GM18498 (cell line): ENCODE results near the gene SEZ6L.

Experiments used
- ATAC-seq: cut with Tn5 transposase; IDR thresholded peaks from one replicate; pipeline ENCODE4 v1.9.1; 2021; ENCODE audit warnings: mild to moderate bottlenecking, moderate library complexity; ENCODE audit not compliant: unreplicated experiment

The SEZ6L gene

GRCh38 chr22:26291940-26292666 lies 122.8 kb downstream of the SEZ6L start:
- ATAC-seq, result no peak

GRCh38 chr22:26292667-26292995 lies 123.4 kb downstream of the SEZ6L start:
- no peak for ATAC-seq

- ATAC-seq, result no peak
These were observed 126.4 kb downstream of the SEZ6L start for GRCh38 chr22:26295563-26296126.

- ATAC-seq, result no peak
These were observed 129.5 kb downstream of the SEZ6L start for GRCh38 chr22:26298605-26299310.

GRCh38 chr22:26302726-26303125 lies 133.5 kb downstream of the SEZ6L start:
- no peak for ATAC-seq

GRCh38 chr22:26303475-26303874 lies 134.2 kb downstream of the SEZ6L start:
- ATAC-seq, result no peak

DNA sequence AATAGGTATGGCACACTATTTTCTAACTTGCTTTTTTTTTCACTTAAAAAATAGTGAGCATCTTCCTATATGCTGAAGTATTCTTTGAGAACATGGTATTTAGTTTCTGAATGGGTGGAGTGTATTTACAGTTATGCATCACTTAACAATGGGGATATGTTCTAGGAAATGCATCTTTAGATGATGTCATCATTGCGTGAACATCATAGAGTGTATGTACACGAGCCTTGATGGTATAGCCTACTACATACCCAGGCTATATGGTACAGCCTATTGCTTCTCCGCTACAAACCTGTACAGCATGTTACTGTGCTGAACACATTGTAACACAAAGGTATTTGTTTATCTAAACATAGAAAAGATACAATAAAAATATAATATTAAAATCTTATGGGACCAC lies 135.5 kb downstream of the SEZ6L start:
- no peak for ATAC-seq

GRCh38 chr22:26308467-26308866 lies 139.2 kb downstream of the SEZ6L start:
- no peak for ATAC-seq

GRCh38 chr22:26310616-26311015 lies 141.4 kb downstream of the SEZ6L start:
- no peak for ATAC-seq

DNA sequence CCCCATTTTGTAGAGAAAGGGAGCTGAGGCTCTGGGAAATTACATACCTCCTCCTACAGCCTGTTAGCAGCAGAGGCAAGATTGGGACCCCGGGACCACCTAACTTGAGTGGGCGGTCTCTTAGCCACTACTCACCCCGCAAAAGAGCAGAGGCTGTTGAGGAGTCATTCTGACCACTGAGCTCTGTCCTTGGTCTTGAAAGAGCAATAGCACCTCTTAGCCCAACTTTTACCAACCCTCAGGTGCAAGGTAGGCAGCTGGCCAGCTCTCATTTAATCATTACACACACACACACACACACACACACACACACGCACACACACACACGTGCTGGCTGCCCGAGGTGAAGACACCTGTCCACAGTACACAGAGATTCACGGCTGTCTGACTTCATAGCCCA lies 144.0 kb downstream of the SEZ6L start:
- no peak for ATAC-seq

DNA sequence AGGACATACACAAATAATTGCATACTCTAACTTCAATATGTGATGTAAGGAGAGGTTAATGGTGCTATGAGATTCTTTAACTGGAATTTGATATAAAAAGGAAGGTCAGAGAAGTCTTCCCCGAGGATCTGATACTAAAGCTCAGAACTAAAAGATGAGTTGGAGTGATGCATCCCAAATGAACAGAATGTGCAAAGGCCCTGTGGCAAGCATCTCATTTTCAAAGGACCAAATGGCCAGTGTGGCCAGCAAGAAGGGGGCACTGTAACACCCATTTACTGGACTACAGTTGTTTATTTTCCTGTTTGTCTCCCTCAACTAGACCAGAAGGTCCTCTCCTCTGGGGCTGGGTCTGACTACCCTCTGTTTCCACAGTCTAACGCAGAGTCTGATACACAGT lies 144.9 kb downstream of the SEZ6L start:
- no peak for ATAC-seq

DNA sequence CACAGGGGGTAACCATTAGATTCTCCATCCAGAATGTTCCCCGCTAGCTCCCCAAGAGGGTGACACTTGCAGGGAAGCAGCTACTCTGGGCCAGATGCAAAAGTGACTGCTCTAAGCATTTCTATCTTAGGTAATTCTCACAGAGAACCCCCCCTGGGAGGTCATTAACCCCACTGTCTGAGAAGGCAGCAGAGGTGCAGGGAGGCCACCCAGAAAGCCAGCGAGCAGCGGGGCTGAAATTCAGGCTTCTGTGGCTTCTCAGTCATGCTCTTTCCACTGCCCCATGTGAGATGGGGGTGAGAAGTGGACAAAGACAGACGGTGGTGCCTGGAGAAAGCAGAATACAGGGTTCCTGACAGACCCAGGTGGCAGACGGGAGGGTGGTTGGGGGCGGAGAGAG lies 145.4 kb downstream of the SEZ6L start:
- ATAC-seq, result no peak

- no peak for ATAC-seq
These were observed 147.5 kb downstream of the SEZ6L start for GRCh38 chr22:26316732-26317285.

GRCh38 chr22:26318975-26319374 lies 149.7 kb downstream of the SEZ6L start:
- ATAC-seq, result no peak

GRCh38 chr22:26320447-26320846 lies 151.2 kb downstream of the SEZ6L start:
- ATAC-seq, result no peak

DNA sequence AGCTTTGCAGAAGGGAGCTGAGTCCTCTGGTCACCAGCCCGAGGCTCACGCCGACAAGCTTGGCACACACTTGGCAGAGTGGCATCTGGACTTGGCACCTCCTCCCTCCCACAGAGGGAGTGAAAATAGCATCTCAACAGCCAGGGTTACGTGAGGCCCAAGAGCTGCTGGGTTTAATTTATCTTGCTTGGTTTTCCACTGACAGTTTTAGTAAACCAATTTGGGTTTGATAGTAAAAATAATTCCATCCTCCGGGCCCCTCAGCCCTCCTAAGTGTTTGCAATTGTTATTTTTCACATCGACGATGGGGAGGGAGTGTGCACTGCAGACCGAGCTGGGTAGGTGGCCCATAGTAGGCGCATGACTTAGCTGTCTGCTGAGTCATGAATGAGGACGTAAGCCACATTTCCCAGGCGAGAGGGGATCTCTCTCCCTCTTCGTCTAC lies 152.2 kb downstream of the SEZ6L start:
- no peak for ATAC-seq

DNA sequence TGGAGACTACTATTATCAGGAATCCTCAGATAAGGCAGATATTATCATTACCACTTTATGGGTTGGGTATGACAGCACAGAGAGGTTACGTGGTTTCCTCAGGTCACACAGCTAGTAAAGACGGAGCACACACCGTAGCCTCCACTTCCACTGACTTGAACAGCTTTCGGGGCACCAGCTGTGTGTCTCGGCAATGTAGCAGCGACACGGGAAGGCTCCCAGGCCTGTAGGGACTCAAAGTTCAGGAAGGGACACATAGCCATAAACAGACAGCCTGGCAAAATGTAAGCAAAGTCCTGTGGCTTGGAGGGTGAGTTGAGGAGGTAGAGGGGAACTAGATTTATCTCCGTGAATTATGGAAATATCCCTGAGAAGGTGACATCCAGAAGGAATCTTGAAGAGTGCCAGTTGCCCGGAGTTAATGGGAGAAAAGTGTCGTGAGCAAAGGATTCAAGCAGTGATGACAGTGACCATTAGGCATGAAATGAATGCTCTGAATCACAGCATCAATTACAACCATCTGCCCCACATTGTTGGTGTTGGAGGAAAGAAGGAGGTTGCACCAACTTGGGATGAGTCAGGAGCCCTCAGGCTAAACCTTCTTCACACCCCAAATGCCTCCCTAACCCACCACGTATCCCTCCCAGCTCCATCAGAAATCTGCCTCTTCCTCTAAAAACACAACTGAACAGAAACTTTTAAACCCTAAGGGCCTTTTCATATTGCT lies 153.1 kb downstream of the SEZ6L start:
- ATAC-seq, result no peak

DNA sequence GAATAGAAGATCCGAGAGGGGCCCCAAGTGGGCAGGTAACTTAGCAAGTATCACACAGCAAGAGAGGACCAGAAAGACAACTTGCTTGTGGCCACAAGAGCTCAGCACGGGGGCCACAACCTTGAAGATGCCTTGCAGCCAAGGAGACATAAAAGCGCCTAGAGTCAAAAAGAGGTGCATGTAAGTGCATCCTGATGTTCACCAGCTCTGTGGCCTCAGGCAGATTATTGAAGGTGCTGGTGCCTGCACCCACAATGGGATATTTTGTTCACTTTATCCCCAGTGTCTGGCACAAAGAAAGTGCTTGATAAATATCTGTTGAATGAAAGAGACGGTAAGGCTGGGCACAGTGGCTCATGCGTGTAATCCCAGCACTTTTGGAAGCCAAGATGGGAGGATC lies 153.8 kb downstream of the SEZ6L start:
- ATAC-seq, result no peak

DNA sequence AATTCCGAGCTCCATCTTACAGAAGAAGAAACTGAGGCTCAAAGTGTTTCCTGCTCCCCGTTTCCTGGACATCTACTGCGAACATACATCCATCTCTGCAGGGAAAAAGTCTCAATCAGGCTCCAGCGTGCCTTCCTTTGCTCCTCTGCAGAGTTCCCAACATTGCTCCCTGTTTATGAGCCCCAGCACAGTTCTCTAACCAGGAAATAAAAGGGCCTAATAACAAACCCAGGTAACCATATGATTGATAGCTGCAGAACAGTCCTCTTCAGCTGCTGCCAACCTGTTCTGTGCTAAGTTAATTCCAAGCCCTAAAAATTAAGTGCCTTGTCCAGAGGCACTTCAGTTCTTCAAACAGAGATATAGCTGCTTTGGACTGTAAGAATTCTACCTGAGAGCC lies 154.9 kb downstream of the SEZ6L start:
- ATAC-seq, result no peak

DNA sequence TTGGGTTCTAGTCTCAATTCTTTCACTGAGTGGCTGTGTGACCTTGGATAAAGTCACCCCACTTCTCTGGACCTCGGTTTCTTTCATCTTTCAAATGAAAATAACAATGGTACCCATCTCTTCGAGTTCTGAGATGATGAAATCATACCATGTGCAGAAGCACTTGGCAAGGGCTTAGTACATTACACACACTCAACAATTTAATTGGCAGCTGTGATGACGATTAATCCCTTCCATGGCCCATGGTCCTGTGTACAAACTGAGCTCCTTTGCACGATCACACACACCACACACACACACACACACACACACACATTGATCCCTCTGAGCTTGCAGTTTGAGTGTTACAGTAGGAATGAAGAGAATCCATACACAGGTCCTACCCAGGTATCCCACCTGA lies 156.4 kb downstream of the SEZ6L start:
- no peak for ATAC-seq

GRCh38 chr22:26326803-26327202 lies 157.5 kb downstream of the SEZ6L start:
- ATAC-seq, result no peak
